Muscle of leg (tissue), 11 donors: Measurements from ENCODE around the gene KIF1B. TPM values are rescaled to one million over a fixed set of nuclear protein-coding genes. Genes with fewer than 3 reads are reported as not detected.

Experiments used
- DNase-seq: peaks from one replicate; pipeline ENCODE4 v3.0.0; 2013
- H3K27ac ChIP-seq: one replicate; pipeline ENCODE4 v1.5.1; 2013; ENCODE audit warnings: mild to moderate bottlenecking, low read length, control low read depth
- H3K27me3 ChIP-seq: one replicate; pipeline ENCODE4 v1.6.1; 2013; ENCODE audit warnings: low read length; ENCODE audit not compliant: control insufficient read depth, insufficient read depth
- H3K36me3 ChIP-seq: one replicate; pipeline ENCODE4 v1.6.1; 2013; ENCODE audit warnings: low read length; ENCODE audit not compliant: control insufficient read depth, insufficient read depth
- H3K4me1 ChIP-seq: one replicate; pipeline ENCODE4 v1.6.1; 2013; ENCODE audit warnings: low read length; ENCODE audit not compliant: control insufficient read depth, insufficient read depth
- H3K4me3 ChIP-seq: one replicate; pipeline ENCODE4 v1.5.1; 2013; ENCODE audit warnings: low read length, control low read depth
- H3K9me3 ChIP-seq: replicated peaks from 2 replicates; pipeline ENCODE4 v1.6.1; 2013; ENCODE audit warnings: low read depth, low read length; ENCODE audit not compliant: control insufficient read depth
- WGBS: methylation state at CpG from one replicate; pipeline ENCODE4 v1.1.5; 2013; ENCODE audit warnings: missing lambda C conversion rate; ENCODE audit not compliant: insufficient coverage; 5-methylcytosine and 5-hydroxymethylcytosine counted together
- polyA plus RNA-seq, 8 donors: library from polyadenylated mRNA; unstranded; fragments of 120-200 nt; gene quantifications; one replicate each; pipeline versions ENCODE4 v1.2.1 to v1.2.3, GENCODE V29; 2013; ENCODE audit warnings: inconsistent platforms in 1 of 8, low replicate concordance in 1 of 8; ENCODE audit not compliant: insufficient read length in 8 of 8, insufficient read depth in 1 of 8
- total RNA-seq: library from RNA; stranded (reverse); fragments of 120-200 nt; gene quantifications from one replicate; pipeline ENCODE4 v1.2.4, GENCODE V29; 2013

Gene KIF1B
- total and polyA plus RNA-seq, 9 donors: 86.3 to 189 (median 139) TPM

DNA sequence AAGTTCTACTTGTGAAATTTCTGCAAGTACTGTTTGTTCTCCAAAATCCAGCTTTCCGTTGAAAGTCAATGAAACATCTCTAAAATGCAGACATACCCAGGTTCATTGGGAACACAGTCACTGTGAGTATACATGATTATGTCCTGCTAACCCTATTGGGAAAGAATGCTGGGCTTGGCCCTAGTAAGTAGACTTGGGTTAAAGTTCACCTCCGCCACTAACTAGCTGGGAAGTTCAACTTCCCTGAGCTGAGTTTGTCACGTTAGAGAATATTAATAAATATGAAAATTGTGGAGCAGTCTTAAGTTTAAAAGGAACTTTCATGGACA is 178.0 kb downstream of the KIF1B start:
- no peak overlapping the region for H3K4me3 ChIP-seq
- no peaks in the 10 kb centered on the region for H3K27me3 ChIP-seq
- H3K36me3 ChIP-seq: peaks cover 3% of the 10 kb centered on the region
- peaks cover 18% of the 10 kb centered on the region for H3K4me1 ChIP-seq
- no peak for DNase-seq
- H3K27ac ChIP-seq: peak overlapping the region; percentile 82
- H3K9me3 ChIP-seq: no peaks in the 10 kb centered on the region
- WGBS: 52% methylated on average over 2 of the region's 3 CpGs

DNA sequence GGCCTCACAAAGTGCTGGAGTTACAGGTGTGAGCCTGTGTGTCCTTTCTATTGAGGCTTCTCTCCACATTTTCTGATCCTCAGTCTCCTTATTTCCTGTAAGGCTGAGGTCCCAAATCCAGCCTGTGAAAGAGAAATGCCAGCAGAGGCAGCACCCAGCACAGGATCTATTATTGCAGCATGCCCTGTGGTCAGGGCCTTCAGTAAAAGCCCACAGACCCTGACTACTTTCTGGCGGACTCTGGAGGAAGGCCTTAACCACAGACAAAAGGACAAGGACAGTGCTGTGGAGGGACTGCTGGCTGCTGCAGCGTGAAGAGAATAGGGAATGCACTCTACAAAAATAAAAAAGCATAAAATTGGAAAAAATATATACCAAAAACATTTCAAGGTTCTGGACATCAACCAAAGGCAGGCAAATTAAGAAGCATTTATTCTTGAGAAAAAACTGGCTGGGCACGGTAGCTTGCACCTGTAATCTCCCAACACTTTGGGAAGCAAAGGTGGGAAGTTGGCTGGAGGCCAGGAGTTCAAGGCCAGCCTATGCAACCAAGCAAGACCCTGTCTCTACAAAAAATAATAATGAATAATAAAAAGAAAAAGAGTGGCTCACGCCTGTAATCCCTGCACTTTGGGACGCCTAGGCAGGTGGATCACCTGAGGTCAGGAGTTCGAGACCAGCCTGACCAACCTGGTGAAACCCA is 179.1 kb downstream of the KIF1B start:
- Histone ChIP-seq H3K27ac (no peak overlapping the region), H3K4me1 (peaks cover 18% of the 10 kb centered on the region), H3K4me3 (no peak overlapping the region), H3K9me3 (peaks cover 3% of the 10 kb centered on the region), H3K36me3 (peaks cover 3% of the 10 kb centered on the region), H3K27me3 (no peaks in the 10 kb centered on the region)
- WGBS: 81% methylated on average over 3 of the region's 6 CpGs
- no peak for DNase-seq

DNA sequence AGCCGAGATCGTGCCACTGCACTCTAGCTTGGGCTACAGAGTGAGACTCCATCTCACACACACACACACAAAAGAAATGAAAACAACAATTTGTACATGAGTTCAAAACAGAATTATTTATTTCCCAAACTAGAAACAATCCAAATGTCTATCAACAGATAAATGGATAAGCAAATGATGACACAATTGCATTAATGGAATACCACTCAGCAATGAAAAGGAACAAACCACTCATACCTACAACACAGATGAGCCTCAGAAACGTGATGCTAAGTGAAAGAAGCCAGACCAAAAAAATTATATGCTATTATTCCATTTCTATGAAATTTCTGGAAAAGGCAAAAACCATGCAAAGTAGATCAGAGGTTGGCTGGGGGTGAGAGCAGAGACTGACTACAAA is 186.5 kb downstream of the KIF1B start:
- Histone ChIP-seq H3K9me3 (peaks cover 3% of the 10 kb centered on the region), H3K36me3 (peaks cover 2% of the 10 kb centered on the region), H3K4me3 (no peak overlapping the region), H3K4me1 (peaks cover 17% of the 10 kb centered on the region), H3K27me3 (no peaks in the 10 kb centered on the region), H3K27ac (no peak overlapping the region)
- WGBS: no CpG with 5 or more reads among the region's 3 CpGs
- DNase-seq: no peak

DNA sequence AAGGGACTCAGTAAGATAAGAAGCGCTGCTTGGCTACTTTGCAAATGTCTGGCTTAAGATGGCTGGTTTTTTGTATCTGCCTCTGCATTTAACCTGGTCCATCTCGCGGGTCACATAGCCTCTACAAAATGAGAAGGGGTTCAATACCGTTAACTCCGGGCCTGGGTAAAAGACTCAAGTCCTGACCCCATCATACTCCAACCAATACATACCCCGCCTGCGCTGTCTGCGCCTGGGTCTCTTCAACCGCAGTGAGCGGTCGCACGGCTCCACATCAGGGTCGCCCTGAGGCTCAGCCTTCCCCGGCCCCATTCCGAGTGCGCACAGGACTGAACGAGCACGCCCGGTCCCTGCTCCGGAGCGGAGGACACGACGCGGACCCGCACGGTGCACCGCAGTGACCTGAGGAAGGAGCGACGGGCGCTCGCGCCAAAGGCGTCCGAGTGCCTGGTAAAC is 187.9 kb downstream of the KIF1B start:
- Histone ChIP-seq H3K36me3 (peaks cover 12% of the 10 kb centered on the region), H3K4me1 (peaks cover 17% of the 10 kb centered on the region), H3K27me3 (no peaks in the 10 kb centered on the region), H3K4me3 (peak overlapping the region; percentile 78), H3K27ac (peak overlapping the region; percentile 84), H3K9me3 (peaks cover 3% of the 10 kb centered on the region)
- under 1% methylated on average over 32 of the region's 34 CpGs for WGBS
- no peak for DNase-seq

DNA sequence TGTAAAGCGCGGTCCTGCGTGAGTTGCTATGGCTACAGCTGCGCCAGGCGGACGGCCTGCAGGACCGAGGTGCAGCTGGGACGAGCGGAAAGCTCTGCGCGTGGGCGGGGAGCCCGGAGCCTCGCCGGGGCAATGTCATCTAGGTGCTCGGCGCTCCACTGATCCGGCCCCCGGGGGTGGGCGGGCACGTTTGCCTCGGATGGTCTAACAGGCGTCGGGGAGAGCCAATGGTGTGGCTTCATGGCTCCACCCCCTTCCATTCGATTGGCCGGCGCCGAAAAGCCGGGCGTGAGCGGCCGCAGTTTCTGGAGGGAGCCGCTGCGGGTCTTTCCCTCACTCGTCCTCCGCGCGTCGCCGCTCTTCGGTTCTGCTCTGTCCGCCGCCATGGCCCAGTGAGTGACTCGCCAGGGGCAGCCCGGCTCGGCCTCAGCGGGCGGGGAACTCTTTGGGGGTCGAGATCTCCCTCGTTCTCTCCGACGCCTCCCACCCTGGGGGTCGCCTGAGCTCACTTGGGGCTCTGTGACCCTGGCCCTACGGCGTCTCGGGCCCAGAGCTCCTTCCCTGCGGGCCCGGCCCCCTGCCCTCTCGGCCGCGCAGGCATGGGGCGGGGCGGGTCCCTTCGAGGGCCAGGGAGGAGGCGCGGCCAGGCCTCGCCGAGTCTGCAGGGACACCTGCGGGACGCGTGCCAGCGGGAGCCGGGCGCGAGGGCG is 188.5 kb downstream of the KIF1B start, which contains the start of gene PGD:
Gene PGD (plus strand): TSS at position 331 of the 710 bp plus-strand sequence. CDS start 54 bp downstream, at position 385.
- peak; percentile 99 for DNase-seq
- Histone ChIP-seq H3K27me3 (no peaks in the 10 kb centered on the region), H3K27ac (peak within 1 kb of the TSS; percentile 92), H3K36me3 (peaks cover 15% of the 10 kb centered on the region), H3K9me3 (peaks cover 2% of the 10 kb centered on the region), H3K4me3 (peak within 1 kb of the TSS; percentile 78), H3K4me1 (peaks cover 17% of the 10 kb centered on the region)
- under 1% methylated on average over 76 of the region's 76 CpGs for WGBS

DNA sequence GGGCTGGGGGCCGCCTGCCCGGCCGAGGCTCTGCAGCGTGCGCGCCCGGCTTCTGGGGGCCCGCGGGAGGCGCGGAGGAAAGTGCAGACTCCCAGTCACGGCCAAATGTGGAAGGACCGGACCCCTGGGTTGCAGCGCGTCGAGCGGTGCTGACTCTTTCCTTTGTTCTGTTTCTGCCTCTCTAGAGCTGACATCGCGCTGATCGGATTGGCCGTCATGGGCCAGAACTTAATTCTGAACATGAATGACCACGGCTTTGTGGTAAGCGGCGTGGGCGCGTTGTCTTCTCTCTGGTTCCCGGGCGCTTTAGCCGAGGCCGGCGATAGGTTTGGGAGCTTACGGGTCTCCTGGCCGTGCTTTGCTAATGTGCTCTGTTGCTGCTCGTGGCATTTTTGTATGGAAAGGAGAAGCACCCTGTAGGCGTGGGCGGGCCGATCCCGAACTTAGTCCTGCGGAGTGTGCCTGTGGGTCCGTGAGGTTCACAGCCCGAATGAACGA is 189.1 kb downstream of the KIF1B start:
- Histone ChIP-seq H3K27me3 (no peaks in the 10 kb centered on the region), H3K4me1 (peaks cover 17% of the 10 kb centered on the region), H3K27ac (peak overlapping the region; percentile 92), H3K36me3 (peaks cover 20% of the 10 kb centered on the region), H3K9me3 (no peaks in the 10 kb centered on the region), H3K4me3 (peak overlapping the region; percentile 78)
- peak; percentile 59 for DNase-seq
- under 1% methylated on average over 42 of the region's 42 CpGs for WGBS

DNA sequence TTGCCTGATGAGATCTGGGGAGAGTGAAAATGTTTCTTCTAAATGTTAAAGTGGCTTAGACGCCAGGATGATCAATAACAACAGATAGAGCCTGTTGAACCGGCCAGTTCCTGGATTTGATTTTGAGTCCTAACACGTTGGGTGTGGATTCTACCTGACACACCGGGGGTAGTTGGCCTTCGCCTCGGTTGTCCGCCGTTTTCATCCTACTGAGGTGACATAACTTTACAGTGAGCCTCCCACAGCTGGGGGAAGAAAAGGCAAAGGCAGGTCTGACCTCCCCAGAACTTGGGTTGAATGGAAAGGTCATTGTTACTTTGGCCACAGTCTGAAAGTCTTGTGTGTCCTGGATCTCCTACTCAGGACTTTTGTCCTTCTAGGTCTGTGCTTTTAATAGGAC is 189.6 kb downstream of the KIF1B start:
- 22% methylated on average over 4 of the region's 8 CpGs for WGBS

DNA sequence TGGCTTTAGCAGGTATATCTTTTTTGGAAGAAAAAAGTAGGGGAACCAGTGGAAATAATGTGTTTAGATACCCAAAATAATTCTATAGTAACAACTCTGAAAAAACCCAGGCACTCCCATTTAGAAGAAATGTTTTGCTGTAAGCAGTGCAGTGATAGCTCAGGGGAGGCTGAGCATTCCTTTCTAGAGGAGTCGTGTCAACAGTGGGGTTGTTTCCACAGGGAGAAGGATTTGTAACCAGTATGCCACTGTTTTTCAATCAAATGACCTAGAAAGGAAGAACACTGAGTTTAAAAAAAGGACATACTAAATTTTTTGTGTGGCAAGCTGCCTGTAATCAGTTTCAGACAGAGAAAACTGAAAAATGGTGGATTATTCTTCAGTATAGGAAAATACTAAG is 190.9 kb downstream of the KIF1B start:
- Histone ChIP-seq H3K4me3 (no peak overlapping the region), H3K27ac (no peak overlapping the region), H3K27me3 (no peaks in the 10 kb centered on the region), H3K4me1 (peaks cover 17% of the 10 kb centered on the region), H3K9me3 (no peaks in the 10 kb centered on the region), H3K36me3 (peaks cover 37% of the 10 kb centered on the region)
- DNase-seq: no peak
- WGBS: 57% methylated on average over 1 of the region's 1 CpG

More for the DNA sequence above, 189.6 kb downstream of the KIF1B start:
- peak overlapping the region; percentile 78 for H3K4me3 ChIP-seq
- peak overlapping the region; percentile 92 for H3K27ac ChIP-seq
- no peaks in the 10 kb centered on the region for H3K9me3 ChIP-seq
- DNase-seq: no peak
- H3K4me1 ChIP-seq: peaks cover 17% of the 10 kb centered on the region
- no peaks in the 10 kb centered on the region for H3K27me3 ChIP-seq
- H3K36me3 ChIP-seq: peaks cover 25% of the 10 kb centered on the region

DNA sequence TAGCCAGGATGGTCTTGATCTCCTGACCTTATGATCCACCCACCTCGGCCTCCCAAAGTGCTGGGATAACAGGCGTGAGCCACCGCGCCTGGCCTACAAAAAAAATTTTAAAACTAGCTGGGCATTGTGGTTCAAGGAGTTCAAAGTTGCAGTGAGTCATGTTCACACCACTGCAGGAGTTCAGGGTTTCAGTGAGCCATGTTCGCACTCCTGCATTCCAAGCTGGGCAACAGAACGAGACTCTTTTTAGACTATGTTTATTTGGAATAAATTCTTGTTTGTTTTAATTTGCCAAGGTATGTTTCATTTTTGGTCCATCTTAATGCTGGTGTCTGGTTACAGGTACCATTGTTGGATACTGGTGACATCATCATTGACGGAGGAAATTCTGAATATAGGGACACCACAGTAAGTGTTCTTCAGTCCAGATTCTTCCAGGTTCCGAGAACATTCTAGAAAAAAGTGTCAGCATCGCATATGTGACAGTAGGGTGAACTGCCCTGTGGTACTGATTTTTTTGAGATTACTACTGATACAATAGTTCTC is 192.4 kb downstream of the KIF1B start:
- peaks cover 52% of the 10 kb centered on the region for H3K36me3 ChIP-seq
- DNase-seq: no peak
- no peak overlapping the region for H3K4me3 ChIP-seq
- H3K4me1 ChIP-seq: peaks cover 17% of the 10 kb centered on the region
- WGBS: 98% methylated on average over 5 of the region's 9 CpGs
- H3K27me3 ChIP-seq: no peaks in the 10 kb centered on the region
- H3K9me3 ChIP-seq: no peaks in the 10 kb centered on the region
- H3K27ac ChIP-seq: no peak overlapping the region

DNA sequence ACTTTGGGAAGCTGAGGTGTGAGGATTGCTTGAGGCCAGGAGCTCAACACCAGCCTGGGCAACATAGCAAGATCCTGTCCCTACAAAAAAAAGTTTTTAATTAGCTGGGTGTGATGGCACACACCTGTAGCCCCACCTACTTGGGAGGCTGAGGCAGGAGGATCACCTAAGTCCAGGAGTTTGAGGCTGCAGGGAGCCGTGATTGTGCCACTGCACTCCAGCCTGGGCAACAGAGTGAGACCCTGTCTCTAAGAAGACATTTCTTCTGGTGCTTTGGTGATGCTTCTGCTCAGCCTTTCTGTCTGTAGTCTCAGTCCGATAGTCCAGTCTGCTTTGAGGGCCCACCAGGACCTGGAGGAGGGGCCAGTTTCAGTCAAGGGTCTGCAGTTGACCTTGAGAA is 196.8 kb downstream of the KIF1B start:
- H3K27me3 ChIP-seq: no peaks in the 10 kb centered on the region
- H3K36me3 ChIP-seq: peaks cover 87% of the 10 kb centered on the region
- DNase-seq: no peak
- H3K4me1 ChIP-seq: no peaks in the 10 kb centered on the region
- H3K27ac ChIP-seq: no peak overlapping the region
- 93% methylated on average over 2 of the region's 2 CpGs for WGBS
- no peak overlapping the region for H3K4me3 ChIP-seq
- no peaks in the 10 kb centered on the region for H3K9me3 ChIP-seq
